ENCODE measurements around the gene CATSPER1.

GRCh38 chr11:66014804-66015453, 11.3 kb downstream of the CATSPER1 start:
- TF ChIP-seq YY1 (IDR thresholded peaks at IDR 0.05; ENCODE audit: insufficient read depth, insufficient read length) (no peak), SUZ12 (IDR thresholded peaks at IDR 0.05; ENCODE audit: extremely low read depth, insufficient read depth, insufficient read length) (no peak)
